DMS153 (cell line): ENCODE data around the gene LILRA6.
"Not testable (repeated sequence)": the region's sequence is repeated elsewhere in the genome, so short reads cannot be mapped to it uniquely, and the experiment has no call there.

Source experiments
- DNase-seq: peaks from one replicate; lab custom pipeline; 2025; lab: John Stamatoyannopoulos, UW

Gene LILRA6

GRCh38 chr19:54207983-54208783, 34.4 kb downstream of the LILRA6 start:
- DNase-seq = no peak

GRCh38 chr19:54207676-54207982, 35.0 kb downstream of the LILRA6 start:
- no peak for DNase-seq

GRCh38 chr19:54207193-54207592, 35.4 kb downstream of the LILRA6 start:
- DNase-seq = not testable (repeated sequence)

DNA sequence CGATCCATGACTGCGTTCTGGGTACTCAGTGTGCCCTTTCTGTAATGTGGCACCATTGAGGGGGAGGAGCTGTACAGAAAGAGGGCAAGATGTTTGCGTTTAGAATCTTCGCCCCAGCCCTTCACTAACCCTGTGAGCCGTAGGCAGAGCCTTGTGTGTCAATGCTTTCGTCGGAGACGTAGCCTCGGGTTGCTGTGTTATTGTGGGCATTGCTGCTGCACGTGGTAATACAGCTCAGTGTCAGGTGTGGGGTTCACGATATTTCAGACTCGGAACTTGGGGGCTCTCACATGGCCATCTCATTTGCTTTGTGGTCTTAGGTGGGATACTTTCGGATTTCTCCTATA, 35.8 kb downstream of the LILRA6 start:
- DNase-seq = no peak

DNA sequence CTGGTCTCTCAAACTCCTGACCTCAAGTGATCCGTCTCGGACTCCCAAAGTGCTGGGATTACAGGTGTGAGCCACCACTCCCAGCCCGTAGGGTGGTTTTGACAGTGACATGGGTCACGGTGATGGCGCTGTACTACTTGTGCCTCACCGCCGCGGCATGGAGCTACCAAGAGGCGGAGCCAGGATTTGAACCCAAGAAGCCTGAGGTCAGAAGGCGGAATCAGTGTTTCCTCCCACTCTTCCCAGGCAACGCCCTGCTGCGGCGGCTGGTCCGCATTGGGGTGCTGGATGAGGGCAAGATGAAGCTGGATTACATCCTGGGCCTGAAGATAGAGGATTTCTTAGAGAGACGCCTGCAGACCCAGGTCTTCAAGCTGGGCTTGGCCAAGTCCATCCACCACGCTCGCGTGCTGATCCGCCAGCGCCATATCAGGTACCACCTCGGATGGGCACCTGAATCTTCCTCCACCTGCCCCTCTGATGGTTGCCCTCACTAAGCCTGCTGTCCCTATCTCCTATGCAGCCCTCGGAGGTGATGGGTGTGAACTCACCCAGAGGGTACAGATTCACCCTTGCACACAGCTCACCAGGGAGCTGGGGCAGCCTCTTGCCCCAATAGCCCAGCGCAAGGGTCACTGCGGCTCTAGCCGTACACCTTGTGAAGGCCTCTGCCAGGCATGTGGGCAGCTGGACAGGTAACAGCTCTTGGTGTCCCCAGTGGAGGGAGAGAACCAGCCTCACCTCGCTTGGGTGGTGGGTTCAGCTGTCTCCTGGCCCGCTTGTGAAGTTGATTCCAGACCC, 36.4 kb downstream of the LILRA6 start:
- no peak for DNase-seq

DNA sequence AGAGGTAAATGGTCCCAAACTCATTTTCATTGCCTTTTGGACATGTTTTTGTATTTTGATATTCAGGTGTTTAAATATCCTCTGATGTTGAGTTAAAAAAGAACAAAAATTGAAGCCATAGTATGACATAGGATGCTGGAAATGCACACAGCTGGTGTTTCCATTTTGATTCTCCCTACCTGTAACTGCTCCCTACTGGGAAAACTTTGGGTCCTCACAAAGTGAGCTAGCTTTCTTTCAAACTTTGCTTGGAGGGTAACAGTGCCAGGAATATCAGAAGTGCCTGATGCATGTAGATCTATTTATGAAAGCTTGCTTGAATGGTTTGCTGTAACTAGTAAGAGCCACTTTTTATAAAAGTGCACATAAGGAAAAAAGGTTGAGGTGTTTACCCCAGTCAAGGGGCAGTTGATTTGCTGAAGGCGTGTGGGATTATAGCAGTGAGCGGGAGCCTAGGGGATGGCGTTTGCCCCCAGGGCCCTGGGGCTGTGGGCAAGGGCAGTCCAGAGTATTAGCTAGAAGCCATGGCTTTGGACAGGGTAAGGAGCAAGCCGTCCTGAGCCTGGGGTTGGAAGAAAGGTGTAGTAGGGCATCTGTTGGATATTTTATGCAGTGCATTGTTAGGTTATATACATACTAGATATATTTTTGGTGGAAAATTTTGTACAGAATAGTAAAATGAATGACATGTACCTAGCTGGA, 37.7 kb downstream of the LILRA6 start:
- DNase-seq = no peak

DNA sequence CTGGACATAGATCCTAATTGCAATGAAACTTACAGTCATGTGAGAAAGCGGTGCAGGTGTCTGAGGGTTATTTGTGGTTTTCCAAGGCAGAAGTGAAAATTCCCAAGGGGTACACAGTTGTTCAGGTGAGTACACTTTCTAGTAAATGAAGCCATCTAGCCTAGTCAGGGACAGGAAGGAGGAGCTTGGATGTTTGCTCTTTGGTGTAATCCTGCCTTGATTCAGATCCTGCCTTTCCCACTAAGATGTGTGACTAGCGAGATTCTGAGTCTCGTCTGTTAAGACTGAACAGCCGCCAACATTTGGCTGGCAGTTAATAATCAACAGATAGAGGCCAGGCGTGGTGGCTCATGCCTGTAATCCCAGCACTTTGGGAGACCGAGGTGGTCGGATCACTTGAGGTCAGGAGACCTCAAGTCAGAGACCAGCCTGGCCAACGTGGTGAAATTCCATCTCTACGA, 39.4 kb downstream of the LILRA6 start:
- DNase-seq = no peak

DNA sequence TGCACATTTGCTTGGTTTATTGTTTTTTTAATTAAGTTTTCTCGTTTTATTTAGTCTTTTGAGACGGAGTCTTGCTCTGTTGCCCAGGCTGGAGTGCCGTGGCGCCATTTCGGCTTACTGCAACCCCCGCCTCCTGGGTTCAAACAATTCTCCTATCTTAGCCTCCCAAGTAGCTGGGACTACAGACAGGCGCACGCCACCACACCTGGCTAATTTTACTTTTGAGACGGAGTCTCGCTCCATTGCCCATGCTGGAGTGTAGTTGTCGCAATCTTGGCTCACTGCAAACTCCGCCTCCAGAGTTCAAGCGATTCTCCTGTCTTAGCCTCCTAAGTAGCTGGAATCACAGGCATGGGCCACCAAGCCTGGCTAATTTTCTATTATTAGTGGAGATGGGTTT, 40.6 kb downstream of the LILRA6 start:
- DNase-seq = no peak

GRCh38 chr19:54201172-54201701, 41.4 kb downstream of the LILRA6 start:
- no peak for DNase-seq

- no peak for DNase-seq
These were observed 43.2 kb downstream of the LILRA6 start for GRCh38 chr19:54199401-54199800.

DNA sequence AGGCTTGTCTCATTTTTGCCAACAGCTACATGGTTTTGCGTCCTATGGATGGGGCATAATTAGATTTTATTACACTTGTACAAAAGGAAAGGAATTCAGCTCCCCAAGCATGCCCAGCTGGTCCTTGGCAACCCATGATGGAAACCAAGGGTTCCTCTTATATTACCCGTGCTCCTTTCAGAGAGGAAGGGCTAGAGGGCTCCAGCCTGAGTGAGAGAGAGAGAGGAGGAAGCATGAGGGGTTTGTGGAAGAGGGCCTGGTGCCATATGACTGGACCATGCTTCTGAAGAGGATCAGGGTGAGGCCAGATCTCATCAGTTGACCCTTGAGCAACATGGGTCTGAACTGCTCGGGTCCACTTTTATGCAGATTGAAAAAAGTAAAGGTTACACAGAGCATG, 45.5 kb downstream of the LILRA6 start:
- DNase-seq = no peak

GRCh38 chr19:54196536-54196935, 46.1 kb downstream of the LILRA6 start:
- no peak for DNase-seq

DNA sequence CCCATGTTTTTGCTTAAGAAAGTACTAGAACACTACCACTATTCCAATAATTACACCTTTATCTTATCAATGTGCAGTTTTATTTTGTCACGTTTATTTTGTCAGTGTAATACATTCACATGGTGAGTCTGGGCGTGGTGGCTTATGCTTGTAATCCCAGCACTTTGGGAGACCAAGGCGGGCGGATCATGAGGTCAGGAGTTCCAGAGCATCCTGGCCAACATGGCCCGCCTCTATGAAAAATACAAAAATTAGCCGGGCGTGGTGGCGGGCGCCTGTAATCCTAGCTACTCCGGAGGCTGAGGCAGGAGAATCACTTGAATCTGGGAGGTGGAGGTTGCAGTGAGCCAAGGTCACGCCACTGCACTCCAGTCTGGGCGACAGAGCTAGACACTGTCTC, 48.1 kb downstream of the LILRA6 start:
- not testable (repeated sequence) for DNase-seq

GRCh38 chr19:54193011-54193410, 49.6 kb downstream of the LILRA6 start:
- no peak for DNase-seq

- DNase-seq = no peak
These were observed 50.7 kb downstream of the LILRA6 start for GRCh38 chr19:54191811-54192453.

GRCh38 chr19:54191011-54191810, 51.4 kb downstream of the LILRA6 start, which contains the start of gene TSEN34:
TSS of gene TSEN34 (plus strand) at chr19:54191308. CDS start at chr19:54191365, 57 bp downstream.
- peak; percentile 79 for DNase-seq

DNA sequence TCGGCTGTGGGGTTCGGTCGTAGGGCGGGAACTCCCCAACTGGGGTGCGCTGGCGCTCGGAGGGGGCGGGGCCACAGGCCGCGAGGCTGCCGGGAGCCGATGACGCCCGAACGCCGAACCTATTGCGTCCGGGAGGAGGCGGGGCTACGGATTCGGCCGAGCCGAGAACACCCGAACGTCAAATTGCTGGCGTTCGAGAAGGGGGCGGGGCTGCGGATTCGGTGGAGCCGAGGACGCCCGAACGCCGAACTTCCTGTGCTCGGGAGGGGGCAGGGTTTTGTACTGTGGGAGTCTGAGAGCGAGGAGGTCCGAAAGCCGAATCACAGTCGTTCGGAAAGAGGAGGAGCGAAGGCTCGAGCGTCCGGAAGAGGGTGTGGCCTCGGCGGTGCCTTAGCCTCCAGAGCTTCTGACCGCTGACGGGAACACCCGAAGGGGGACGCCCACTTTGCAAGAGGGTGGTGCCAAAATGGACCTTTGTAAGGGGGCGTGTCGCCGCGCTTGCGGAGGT, 52.0 kb downstream of the LILRA6 start:
- peak; percentile 98 for DNase-seq

- peak; percentile 100 for DNase-seq
These were observed 52.7 kb downstream of the LILRA6 start for GRCh38 chr19:54189735-54190502.

DNA sequence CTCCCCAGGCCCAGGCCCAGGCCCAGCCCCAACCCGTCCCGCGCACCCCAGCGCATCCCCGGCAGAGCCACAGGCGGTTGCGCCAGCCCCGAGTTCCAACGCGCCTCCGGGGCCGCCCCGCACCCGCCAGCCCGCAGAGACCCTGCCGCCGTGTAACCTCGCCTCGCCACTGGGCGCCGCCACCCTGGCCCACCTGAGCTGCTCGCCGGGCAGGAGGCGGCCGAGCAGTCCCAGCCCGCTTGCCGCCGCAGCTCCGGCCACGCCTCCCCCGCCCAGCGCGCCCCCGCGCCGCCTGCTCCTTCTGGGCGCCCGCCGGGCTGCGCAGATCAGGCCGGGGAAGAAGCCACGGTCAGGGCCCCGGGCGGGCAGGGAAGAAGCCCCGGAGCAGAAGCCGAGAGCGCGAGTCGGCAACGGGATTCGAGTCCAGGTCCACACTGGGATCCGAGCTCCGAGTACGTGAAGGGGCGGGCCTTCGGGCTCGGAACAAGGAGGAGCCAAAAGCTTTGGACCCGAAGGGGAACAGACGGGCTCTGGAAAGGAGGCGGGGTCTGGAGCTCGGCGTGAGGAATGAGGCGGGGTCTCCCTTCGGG, 53.4 kb downstream of the LILRA6 start, which contains the start of gene MBOAT7:
Gene MBOAT7, minus strand, starts transcription at position 436 of the 590 bp plus-strand sequence. CDS start 1,072 bp downstream, outside the sequence.
- peak; percentile 67 for DNase-seq
